ENCODE data around the gene SLC6A6.

DNA sequence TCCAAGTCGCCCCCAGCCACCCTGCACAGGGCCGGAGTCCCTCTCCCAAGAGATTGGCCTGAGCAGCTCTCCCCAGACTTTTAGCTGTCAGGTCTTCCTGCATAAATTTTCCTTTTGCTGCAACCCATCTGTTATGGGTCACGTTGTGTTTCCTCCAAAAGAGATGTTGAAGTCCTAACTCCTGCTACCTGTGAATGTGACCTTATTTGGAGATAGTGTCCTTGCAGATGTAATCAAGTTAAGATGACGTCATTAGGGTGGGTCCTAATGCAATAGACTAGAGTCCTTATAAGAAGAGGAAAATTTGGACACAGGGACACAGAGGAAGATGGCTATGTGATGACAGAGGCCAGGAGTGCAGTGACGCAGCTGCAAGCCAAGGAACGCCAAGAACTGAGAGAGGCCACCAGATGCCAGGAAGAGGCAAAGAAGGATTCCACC lies 13.2 kb upstream of the SLC6A6 start:
- TF ChIP-seq, protein P1, sequence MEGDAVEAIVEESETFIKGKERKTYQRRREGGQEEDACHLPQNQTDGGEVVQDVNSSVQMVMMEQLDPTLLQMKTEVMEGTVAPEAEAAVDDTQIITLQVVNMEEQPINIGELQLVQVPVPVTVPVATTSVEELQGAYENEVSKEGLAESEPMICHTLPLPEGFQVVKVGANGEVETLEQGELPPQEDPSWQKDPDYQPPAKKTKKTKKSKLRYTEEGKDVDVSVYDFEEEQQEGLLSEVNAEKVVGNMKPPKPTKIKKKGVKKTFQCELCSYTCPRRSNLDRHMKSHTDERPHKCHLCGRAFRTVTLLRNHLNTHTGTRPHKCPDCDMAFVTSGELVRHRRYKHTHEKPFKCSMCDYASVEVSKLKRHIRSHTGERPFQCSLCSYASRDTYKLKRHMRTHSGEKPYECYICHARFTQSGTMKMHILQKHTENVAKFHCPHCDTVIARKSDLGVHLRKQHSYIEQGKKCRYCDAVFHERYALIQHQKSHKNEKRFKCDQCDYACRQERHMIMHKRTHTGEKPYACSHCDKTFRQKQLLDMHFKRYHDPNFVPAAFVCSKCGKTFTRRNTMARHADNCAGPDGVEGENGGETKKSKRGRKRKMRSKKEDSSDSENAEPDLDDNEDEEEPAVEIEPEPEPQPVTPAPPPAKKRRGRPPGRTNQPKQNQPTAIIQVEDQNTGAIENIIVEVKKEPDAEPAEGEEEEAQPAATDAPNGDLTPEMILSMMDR (IDR thresholded peaks at IDR 0.05; ENCODE audit: borderline replicate concordance, extremely low read depth, low read length, poor library complexity, severe bottlenecking), result no peak
- no peak for TF ChIP-seq EZH2 (IDR thresholded peaks at IDR 0.05; ENCODE audit: borderline replicate concordance, low read depth, low read length, severe bottlenecking)
